Activated T-cell treated with anti-CD3 and anti-CD28 coated beads, Interleukin-2, amount 50 U/mL, for 1 hour (primary cell): ENCODE measurements around the gene PPFIBP1.
A peak's percentile ranks its signal among the peaks of the same experiment; 100 is the strongest.
"Not testable (repeated sequence)": the region's sequence is repeated elsewhere in the genome, so short reads cannot be mapped to it uniquely, and the experiment has no call there.

Experiments
- DNase-seq: peaks from one replicate; pipeline ENCODE4 v3.0.0-alpha.2; 2020

Gene PPFIBP1

DNA sequence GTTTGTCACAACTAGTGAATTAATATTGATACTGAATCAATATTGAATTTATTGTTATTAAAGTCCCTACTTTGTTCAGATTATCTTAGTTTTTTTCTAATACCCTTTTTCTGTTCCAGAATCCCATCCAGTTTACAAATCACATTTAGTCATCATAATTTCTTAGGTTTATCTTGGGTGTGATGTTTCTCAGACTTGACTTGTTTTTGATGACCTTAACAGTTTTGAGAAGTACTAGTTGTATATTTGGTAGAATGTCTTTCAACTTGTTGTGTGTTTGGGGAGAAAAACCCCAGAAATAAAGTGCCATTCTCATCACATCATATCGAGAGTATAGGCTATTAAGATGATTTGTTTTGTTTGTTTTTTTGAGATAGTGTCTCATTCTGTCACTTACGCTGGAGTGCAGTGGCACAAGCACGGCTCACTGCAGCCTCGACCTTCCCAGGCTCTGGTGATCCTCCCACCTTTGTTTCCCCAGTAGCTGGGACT is 206.1 kb downstream of the PPFIBP1 start:
- DNase-seq: no peak

DNA sequence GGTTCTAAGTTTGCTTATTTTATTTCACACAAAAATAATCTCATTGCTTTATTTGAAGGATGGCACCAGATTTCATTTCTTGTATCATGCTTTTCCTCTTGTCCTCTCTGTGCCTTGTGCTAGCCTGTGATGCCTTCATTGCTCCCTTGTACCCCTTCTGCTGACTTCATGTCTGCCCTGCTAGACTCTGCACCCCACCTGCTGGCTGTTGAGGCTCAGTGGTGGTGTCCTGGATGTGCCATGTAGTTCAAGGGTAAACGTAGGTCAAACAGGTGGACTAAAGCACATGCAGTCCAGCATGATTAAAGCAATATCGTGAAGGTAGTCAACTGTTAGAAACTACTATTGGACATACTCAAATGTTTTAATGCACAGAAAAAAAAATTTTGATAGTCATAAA is 208.3 kb downstream of the PPFIBP1 start:
- no peak for DNase-seq

DNA sequence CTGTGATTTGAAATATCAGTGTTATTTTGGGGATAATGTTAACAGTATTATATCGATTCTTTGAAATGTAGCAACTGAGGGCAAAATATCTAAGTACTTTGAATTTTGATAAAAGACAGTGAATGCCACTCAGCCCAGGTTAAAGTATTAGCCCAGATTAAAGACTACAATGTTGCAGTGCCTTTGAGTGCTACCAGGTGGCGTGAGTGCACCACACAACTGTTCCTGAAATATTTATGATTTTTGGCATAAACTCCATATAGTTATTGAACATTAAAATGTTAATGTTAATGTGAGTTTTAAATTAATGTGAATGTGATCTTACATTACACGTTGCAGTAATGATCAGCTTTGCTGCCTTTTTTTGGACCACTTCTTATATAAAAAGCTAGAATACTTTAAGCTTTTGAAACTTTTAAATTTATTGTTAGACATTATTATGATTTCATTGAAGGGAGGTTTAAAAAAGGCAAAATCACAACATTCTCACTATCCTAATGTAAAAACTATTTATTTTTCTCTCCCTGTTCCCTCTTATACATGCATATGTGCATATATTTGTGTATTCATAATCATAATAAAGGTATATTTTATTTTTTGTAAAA is 209.1 kb downstream of the PPFIBP1 start:
- DNase-seq: peak; percentile 39

DNA sequence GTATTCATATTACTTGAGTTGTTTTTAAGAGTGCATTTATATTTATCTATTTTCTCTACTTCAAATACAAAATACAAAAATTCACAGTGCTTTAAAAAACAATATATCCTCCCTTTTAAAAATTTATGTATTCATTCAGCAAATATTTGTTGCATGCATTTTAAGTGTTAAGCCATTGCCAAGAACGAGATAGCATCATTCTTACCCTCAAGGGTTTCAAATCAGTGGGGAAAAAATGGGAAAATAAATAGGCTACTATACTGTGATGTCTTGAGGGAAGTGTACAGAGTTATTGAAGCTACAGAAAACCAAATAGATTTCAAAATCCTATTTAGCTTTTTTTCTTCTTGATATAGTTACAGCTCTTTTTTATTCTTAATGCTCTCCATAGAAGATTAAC is 209.8 kb downstream of the PPFIBP1 start:
- no peak for DNase-seq

DNA sequence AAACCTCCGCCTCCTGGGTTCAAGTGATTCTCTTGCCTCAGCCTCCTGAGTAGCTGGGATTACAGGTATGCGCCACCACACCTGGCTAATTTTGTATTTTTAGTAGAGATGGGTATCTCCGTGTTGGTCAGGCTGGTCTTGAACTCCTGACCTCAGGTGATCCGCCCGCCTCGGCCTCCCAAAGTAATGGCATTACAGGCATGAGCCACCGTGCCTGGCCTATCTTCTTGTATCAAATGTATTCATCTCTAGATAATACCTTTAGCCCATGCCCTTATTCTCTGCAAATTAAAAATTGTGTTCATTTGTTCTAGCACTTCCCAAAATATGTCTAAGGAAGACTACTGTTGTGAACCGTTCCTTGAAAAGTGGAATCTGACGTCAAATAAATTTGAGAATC is 210.3 kb downstream of the PPFIBP1 start:
- not testable (repeated sequence) for DNase-seq

DNA sequence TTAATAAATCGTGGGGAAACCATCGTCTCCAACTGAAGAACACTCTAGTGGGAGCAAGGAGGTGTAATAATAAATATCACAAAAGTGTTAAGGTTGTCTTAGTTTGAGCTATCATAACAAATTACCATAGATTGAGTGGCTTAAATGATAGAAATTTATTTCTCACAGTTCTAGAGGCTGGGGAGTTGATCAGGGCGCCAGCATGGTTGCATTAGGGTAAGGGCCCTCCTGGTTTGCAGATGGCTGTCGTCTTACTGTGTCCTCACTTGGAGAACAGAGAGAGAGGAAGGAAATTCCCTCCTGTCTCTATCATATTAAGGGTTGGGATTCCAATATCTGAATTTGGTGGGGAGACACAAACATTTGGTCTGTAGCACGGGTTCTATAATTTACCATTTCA is 219.6 kb downstream of the PPFIBP1 start:
- no peak for DNase-seq
